Activated naive CD4-positive, alpha-beta T cell (primary cell): ENCODE measurements around the gene ZFHX2.

Experiments
- DNase-seq, 4 experiments: peaks; one replicate each; lab custom pipeline; 2025; lab: John Stamatoyannopoulos, UW

The ZFHX2 gene

GRCh38 chr14:23518709-23519108 is 32.9 kb downstream of the ZFHX2 start:
- DNase-seq, result no peak

- DNase-seq, result no peak
Measured at GRCh38 chr14:23517650-23518326, 33.8 kb downstream of the ZFHX2 start.

GRCh38 chr14:23514644-23514957 is 37.0 kb downstream of the ZFHX2 start:
- no peak for DNase-seq

GRCh38 chr14:23513818-23514643 is 37.5 kb downstream of the ZFHX2 start:
- DNase-seq, result no peak

GRCh38 chr14:23513005-23513817 is 38.4 kb downstream of the ZFHX2 start:
- DNase-seq, result no peak

GRCh38 chr14:23512156-23512555 is 39.4 kb downstream of the ZFHX2 start:
- DNase-seq, result no peak

GRCh38 chr14:23494223-23494622 is 57.3 kb downstream of the ZFHX2 start:
- no peak for DNase-seq

- DNase-seq, result no peak
Measured at GRCh38 chr14:23492618-23493272, 58.8 kb downstream of the ZFHX2 start.

- DNase-seq, result no peak
Measured at GRCh38 chr14:23487216-23487615, 64.3 kb downstream of the ZFHX2 start.

GRCh38 chr14:23486036-23486435 is 65.5 kb downstream of the ZFHX2 start:
- DNase-seq, result no peak

GRCh38 chr14:23485326-23485725 is 66.2 kb downstream of the ZFHX2 start:
- no peak for DNase-seq

GRCh38 chr14:23483236-23483854 is 68.2 kb downstream of the ZFHX2 start:
- DNase-seq, result no peak

- DNase-seq, result no peak
Measured at GRCh38 chr14:23482823-23483148, 68.8 kb downstream of the ZFHX2 start.

GRCh38 chr14:23481979-23482822 is 69.4 kb downstream of the ZFHX2 start:
- DNase-seq, result no peak

GRCh38 chr14:23481362-23481970 is 70.1 kb downstream of the ZFHX2 start:
- DNase-seq, result no peak

GRCh38 chr14:23478109-23478759 is 73.3 kb downstream of the ZFHX2 start:
- peak in 3 of 4 experiments; percentile 2 to 40 (median 40) for DNase-seq

GRCh38 chr14:23470947-23471346 is 80.6 kb downstream of the ZFHX2 start:
- DNase-seq, result no peak
